GM18873 (cell line): ENCODE results near the gene RASAL2.
"Not testable (repeated sequence)": the region's sequence is repeated elsewhere in the genome, so short reads cannot be mapped to it uniquely, and the experiment has no call there.

Experiments
- ATAC-seq: cut with Tn5 transposase; IDR thresholded peaks from one replicate; pipeline ENCODE4 v1.9.1; 2021; ENCODE audit warnings: mild to moderate bottlenecking, moderate library complexity, moderate number of reproducible peaks; ENCODE audit not compliant: unreplicated experiment, low FRiP score

RASAL2 gene

DNA sequence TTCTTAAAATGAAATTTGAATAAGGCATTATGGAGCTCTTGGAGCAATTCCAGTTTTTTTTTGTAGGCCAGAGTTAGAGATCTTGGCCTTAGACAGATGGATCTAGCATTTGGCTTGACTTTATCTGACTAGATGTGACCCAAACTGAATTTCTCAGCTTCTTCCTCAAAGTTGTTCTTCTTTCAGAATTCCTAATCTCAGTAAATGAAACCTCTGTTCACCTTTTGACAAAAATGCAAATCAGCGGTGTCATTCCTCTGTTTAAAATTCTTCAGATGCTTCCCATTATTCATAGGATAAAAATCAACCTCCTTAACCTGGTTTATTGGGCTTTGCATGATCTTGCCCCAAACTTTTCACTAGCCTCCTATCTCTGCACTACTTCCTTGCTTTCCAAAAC, 177.6 kb downstream of the RASAL2 start:
- ATAC-seq, result no peak

DNA sequence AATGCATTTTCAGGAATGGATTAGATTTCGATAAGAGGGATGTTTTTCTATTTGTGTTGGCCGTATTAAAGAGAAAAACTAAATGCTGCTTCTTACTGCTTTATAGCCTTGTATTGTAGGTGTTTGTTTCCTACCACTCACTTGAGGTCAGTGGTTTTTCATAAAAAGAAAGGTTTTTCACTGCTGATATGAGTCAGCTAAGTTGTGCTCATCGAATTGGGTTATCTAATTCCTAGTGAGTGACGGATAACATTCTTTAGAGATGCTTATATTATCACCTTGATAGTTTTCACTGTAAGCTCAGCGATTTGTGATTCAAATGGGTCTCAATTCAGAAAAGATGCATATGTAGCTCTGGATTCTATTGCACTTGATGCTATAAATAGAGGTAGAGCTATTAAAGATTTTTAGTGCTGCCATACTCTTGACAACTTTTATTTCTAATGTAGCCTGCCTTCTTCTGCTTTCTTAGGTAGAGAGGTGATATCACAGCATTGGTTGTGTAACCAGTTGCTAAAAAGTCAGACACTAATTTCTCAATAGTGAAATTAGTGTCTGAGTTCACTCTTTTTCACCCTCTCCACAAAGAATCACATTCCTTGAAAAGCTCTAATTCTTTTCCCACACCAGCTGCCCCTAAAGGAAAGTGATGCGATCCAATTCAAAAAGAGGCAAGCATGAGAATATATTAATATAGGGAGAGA, 180.0 kb downstream of the RASAL2 start:
- no peak for ATAC-seq

DNA sequence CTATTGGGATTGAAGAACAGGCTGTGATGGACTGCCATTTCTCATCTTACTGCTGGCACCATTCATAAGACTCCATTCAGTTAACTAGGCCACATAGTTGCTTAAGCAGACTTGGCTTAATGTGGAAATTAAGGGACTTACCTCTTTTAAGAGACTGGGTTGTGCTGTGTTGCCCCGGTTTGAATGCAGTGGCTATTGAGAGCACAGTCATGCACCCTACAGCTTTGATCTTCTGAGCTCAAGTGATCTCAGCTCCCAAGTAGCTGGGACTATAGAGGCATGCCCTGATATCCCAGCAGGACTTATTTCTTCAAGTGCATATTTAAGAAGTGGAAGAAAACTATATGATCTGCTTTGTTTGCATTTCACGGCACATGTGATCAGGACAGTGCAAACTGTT, 181.1 kb downstream of the RASAL2 start:
- no peak for ATAC-seq

DNA sequence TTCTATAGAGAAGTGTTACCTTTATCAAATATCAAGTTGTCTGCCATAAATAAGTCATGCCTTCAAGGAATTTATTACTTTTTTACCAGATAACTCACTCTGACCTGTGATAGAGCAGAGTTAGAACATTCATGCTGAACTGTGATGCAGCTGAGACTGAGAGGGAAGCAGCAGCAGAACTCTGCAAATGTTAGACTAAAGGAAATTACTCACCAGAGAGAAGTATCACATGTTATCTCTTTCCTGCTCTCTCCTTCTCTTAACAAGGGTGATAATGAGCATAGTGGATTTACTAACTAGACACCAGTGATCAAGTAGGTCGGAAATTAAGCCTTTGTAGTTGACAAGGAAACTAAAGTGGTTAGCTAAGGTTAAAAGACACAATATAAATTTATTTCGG, 181.6 kb downstream of the RASAL2 start:
- ATAC-seq, result no peak

DNA sequence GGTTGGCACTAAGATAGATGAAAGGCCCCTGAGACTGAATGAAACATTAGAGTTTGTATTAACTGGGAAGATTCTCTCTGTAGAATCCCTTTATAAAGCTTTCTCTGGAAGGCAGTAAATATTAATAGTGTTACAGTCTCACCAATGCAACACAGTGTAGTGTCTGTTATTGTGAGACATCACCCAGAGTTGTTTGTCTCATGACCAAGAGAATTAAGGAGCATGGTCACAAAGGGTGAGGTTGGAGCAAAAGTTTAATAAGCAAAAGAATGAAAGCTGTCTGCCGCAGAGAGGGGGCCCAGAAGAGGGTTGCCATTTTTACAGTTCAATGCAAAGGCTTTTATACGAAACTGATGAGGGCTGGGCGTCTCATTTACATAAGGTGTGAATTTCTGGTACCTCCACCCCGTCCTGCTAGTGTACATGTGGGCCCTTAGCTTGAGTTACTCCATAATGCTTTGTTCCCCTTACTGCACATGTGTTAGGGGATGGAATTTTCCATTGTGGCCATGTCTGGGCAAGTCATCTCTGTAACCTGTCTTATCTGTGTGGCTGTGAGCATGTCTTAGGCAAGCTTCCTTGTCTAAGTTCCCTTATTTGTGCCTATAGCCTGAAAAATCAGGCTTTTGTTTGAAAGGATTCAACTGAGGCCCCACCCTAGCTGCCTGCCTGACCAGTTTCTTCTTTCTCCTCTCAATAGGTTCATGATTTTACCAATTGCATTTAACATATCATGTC, 184.1 kb downstream of the RASAL2 start:
- ATAC-seq, result no peak

DNA sequence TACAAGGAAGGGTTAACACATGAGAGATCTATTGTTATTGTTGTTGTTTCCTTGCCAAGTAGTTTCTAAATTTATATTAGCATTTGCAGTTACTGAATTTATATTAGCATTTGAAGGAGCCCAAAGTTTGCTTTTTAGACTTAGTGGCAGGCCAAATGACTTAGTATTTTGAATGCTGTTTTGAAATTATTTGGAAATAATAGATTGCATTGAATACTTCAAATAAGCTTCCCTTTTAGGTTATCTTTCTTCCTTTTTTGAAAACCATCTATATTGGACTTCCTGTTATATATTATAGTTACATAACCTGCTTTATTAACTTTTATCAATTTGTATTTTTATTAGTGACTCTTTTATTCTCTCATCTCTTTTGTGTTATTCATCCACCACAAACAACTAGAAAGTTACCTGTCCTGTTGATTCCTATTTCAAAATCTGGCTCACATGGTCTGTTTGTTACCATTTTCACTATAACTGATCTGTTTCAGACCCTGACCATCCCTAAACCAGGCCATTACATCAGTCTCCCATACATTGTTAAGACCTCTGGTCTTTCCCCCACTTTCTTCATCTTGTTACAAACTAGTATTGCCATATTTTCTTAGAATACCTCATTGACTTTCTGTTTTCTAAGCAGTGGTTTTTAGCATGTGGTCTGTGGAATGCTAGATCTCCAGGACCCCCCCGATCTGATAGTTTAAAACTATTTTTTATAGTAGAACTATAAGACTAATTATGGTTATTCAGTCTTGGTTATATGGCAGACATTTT, 185.2 kb downstream of the RASAL2 start:
- no peak for ATAC-seq

DNA sequence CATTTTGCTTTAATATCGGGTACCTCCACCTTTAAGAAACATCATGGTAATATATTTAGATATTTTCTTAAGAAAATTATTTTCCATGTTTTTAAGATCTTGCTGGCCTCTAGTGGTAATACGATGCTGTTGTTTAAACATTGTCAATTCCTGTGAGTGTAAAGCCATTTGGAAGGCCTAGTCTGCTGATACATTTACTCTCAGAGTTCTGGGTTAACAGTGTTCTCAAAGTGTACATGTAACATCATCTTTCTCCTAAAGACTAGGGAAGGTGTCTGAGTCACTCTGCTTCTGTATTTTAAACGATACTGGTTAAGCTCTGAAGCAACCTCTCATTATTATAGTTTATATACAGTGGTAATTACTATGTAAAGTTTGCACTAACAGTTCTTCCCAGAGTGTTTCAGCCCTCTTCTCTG, 189.1 kb downstream of the RASAL2 start:
- no peak for ATAC-seq

DNA sequence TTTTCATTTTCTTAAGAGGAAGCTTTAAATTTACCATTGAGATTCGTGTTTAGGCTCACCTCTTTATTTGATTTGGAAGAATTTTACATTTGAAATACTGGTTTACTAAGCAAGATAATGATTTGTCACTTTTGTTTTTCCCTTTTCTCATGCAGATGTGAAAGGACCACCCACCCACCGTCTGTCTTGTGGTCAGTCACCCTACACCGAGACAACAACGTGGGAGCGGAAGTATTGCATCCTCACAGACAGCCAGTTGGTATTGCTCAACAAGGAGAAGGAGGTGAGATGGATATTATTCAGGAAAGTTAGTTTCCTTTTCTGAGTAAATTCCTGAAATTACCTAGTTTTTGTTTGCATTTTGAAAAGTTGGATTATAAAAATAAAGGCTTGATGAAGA, 189.5 kb downstream of the RASAL2 start:
- no peak for ATAC-seq

DNA sequence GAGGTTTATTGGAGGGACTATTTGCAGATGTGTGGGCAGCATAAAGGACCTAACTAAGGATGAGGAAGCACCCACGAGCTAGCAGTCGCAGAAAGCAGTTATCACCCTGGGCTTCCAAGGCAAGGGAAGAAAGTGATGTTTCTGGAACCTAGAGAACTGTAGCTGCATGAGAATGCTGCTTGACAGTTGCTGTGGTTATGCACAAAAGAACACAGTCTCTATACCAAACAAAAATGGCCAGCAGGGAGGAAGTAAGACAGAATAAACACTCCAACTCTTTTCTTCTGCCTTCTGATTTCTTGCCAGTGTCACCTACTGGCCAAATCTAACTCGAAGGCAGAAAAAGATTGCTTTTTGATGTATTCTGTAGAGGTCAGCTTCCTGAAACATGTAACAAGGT, 190.2 kb downstream of the RASAL2 start:
- ATAC-seq, result no peak

DNA sequence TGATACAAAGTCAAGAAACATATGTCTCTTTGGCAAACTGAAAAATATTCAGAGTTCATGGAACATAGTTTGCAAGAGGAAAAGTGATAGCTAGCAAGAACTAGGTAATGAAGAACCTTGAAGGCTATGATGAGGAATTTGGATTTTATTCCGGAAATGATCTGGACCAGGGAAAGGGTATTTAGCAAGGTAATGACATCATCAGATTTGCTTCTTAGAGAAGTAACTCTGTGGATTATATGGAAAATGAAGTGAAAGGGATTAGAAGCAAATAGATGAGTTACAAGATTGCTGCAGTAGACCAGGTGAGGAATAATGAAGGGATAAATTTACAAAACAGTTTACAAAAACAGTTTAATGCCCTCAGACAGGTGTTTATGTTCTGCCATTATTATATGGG, 197.3 kb downstream of the RASAL2 start:
- no peak for ATAC-seq

DNA sequence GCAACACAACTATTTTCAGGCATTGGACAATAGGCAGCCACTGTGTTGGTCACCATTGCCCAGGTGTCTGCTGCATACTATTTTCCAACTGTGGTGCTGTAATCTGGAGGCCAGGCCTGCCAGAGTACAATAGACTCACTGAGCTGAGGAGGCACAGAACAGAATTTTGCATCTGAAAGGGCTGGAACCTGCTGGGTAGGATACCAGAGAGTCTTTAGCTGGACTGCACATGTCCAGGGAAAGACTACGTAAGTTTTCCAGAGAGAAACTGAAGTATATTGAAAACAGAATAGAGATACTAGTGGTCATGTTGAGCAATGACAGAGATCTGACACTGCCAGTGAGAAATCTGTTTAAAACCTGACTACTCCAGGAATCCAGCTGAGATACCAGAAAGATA, 200.8 kb downstream of the RASAL2 start:
- ATAC-seq, result no peak

DNA sequence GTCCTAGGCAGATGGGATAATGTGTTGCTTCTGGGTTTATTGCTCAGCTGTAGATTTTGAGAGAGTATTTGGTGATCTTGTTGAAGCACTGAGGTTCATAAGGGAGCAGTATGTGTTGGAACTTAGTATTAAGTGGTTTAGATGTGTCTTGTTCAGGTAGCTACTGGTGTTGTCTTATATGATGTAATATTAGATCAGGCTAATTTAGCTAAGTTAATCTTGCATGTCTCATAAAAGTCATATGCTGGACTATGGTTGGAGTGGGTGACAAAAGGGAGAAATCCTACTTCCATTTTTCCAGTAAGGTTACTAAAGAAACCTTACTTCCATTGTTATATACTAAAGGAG, 206.4 kb downstream of the RASAL2 start:
- ATAC-seq, result no peak

DNA sequence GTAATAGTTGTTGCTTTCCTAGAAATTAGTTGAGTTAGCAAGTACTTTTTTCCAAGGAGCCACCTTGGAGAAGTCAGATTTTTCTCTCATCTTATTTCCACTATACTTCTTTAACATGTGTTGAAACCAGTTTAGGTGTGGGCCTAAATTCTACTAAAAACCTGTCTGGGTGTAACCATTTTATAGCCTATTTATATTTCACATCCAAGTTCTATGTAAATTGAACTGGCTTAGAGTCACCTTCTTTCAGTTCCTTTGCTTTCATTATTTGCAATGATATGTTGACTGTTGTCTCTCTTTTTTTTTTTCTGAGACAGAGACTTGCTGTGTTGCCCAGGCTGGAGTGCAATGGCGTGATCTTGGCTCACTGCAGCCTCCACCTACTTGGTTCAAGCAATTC, 207.2 kb downstream of the RASAL2 start:
- no peak for ATAC-seq

DNA sequence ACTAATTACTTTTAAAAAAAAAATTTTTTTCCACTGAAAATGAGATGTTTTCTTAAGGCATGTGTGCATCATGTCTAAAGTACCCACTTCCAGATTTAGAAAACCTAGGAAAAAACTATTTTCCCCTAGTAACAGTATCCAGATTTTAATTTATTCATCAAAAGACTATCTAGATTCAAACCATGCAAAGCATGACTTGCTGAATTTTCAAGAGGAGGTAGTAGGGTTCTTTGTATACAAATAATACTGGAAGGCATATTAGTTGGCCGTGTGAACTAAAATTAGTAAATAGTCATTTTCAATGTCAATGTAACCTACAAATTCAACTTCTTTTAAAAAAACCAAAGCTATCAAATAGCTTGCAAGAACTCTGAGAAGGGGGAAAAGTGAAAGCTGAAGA, 213.4 kb downstream of the RASAL2 start:
- no peak for ATAC-seq

DNA sequence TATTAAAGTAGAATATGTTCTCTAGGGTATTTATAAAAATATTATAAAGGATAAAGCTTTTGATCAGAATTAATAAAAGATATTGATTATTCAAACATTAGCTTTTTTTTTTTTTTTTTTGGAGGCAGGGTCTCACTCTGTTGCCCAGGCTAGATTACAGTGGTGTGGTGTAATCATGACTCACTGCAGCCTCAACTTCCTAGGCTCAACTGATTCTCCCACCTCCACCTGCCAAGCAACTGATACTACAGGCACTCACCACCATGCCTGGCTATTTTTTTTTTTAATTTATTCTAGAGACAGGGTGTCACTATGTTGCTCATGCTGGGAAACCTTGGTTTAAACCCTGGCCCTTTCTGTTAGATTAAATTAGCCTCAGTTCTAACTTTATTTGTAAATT, 214.5 kb downstream of the RASAL2 start:
- no peak for ATAC-seq

DNA sequence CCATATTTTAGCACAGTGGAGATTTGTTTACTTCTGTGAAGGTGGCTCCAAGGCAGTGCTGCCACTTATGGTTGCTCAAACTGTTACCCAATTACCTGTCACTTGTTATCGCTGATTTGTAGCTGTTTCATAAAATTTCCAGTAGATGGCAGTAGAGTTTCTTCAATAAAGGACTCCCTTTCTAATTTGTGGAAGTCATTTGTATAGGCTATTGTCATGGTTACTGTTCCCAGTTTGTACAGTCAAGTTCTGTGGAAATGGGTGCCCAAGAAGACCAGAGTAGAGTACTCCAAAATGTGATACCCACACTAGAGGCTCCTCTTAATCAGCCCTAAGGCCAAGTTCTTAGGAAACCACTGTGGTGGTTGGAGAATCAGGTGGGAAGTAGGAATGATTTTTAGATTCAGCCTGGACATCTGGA, 216.8 kb downstream of the RASAL2 start:
- no peak for ATAC-seq

DNA sequence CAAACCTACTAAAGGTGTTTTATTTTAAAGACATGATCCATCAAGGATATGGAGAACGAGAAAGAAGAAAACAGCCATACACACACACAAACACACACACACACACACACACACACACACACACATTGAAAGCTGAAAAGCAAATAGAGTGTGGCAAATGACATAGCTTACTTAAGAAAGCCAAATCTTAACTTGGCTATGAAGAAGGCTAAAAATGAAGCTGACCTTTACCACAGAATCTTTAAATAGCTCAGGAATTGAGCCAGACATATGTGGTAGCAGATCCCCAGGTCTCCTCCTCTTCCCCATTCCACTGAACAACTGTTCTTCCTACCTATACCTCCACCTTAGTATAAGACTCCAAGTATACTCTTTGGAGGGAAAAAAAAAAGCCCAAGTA, 217.3 kb downstream of the RASAL2 start:
- ATAC-seq, result no peak

DNA sequence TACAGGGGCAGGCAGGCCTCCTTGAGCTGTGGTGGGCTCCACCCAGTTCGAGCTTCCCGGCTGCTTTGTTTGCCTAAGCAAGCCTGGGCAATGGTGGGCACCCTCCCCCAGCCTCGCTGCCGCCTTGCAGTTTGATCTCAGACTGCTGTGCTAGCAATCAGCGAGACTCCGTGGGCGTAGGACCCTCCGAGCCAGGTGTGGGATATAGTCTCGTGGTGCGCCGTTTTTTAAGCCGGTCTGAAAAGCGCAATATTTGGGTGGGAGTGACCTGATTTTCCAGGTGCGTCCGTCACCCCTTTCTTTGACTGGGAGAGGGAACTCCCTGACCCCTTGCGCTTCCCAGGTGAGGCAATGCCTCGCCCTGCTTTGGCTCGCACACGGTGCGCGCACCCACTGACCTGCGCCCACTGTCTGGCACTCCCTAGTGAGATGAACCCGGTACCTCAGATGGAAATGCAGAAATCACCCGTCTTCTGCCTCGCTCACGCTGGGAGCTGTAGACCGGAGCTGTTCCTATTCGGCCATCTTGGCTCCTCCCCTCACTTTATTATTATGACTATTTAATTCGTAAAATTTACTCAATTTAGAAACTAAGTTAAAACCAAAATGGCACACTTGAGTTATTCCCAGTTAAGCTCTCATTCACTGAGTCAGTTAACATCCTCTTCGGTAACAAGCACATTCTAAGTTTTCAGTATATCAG, 226.5 kb downstream of the RASAL2 start:
- not testable (repeated sequence) for ATAC-seq

DNA sequence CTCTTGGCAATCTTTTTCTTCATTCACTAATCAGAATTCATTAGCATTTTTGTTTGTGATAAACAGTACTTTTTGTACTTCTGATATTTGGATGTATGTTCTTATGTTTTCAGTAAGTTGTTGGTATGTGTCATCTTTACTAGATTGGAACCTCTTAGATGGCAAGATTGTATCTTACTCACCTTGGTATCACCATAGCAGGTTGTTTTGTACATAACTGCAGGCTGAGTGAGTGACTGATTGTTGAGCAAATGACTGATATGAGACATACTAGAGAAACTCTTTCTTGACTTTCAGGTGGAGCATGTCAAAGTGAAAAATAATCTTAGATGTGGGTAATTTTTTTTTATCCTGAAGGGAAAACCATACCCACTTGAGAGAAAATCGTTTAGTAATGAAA, 229.2 kb downstream of the RASAL2 start:
- ATAC-seq, result no peak

DNA sequence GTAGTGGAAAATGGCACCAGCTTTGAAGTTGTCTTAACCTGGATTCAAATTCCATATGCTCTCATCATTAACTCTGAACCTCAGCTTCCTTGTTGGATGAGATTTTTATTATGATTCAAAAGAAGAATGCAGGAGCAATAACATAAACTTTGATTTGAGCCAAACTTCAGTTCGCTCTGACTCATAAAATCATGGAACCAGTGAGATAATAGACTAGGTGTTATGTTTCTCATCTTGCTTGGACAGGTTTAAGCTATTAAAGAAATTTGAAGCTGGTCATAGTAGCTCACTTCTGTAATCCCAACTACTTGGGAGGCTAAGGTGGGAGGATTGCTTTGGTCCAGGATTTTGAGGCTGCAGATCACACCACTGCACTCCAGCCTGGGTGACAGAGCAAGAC, 230.1 kb downstream of the RASAL2 start:
- ATAC-seq, result no peak

DNA sequence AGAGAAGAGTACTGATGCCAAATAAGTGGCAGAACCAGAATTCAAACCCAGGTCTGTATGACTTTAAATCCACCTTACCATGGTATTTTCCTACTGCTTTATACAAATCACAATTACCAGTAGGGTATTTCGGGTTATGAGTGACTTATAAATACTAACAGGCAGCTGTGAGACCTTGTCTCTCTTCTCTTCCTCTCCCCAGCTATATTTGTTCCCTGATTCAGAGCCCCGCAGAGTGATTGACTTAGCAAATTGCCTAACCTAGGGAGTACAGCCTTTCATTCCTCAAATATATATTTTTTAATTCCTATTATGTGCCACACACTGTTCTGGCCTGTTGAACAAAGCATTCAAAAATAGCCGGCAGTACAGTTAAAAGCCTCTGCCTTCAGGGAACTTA, 234.8 kb downstream of the RASAL2 start:
- no peak for ATAC-seq
